ENCODE measurements around the gene PIEZO2. TPM values are rescaled to one million over a fixed set of nuclear protein-coding genes. Genes with fewer than 3 reads are reported as not detected.

Gene PIEZO2
- polyA plus RNA-seq, 4 donors: 16.8 to 23.5 (median 17.9) TPM

- DNase-seq (ENCODE audit: low read depth in 4 of 4, low spot score in 3 of 4): no peak
Observed at GRCh38 chr18:11072632-11073031, 76.7 kb downstream of the PIEZO2 start.

DNA sequence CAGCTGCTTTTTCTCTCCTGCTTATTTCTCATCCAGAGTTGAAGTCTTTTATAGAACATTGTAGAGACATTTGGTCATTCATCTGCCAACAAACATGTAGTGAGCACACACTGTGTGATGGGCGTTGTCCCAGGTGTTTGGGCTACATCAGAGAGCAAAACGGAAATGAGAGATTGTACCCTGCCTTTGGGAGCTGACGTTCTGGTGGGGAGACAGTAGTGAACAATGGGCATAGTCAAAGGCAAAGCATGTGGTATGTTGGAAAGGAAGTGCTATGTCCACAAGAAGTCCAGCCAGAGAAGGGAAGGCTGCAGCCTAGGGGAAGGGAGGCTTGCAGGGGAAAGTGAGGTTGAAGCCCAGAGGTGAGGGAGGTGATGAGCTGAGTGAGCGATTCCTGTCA lies 78.1 kb downstream of the PIEZO2 start:
- DNase-seq (ENCODE audit: low read depth in 4 of 4, low spot score in 3 of 4): no peak

DNA sequence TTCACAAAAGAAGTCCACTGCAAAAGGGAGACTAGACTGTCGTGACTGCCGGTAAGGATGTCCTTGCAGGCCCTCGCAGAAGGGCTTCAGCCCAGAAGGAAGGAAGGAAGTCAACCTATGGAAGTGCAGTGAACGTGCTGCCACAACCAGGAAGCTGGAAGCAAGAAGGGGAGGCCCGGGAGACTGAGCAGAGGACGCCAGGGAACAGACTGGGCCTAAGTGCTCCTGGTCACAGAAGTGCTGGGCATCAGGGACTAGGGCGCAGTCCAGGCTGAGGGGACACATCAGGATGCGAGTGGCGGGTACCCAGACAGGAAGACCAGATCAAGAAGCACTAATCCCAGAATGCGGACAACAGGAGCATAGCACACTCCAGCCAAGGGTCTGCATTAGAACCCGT lies 78.8 kb downstream of the PIEZO2 start:
- DNase-seq (ENCODE audit: low read depth in 4 of 4, low spot score in 3 of 4): no peak

DNA sequence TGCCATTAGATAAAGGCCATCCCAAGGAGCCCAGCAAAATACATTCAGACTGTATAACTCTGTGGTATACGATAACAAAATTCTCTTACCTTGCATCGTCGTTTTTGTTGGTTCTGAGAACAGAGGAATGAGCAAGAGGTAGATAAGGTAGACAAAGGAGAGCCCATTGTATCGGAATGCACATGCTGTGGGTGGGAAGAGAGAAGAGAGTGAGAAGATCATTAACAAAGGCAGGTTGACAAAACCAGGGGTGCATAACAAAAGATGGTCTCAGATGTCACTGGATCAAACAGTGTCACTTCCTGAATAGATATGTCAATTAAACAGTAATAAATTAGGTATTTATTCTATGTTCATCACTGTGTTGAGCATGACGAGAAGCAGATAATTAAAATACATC lies 83.3 kb downstream of the PIEZO2 start:
- DNase-seq (ENCODE audit: low read depth in 4 of 4, low spot score in 3 of 4): no peak

DNA sequence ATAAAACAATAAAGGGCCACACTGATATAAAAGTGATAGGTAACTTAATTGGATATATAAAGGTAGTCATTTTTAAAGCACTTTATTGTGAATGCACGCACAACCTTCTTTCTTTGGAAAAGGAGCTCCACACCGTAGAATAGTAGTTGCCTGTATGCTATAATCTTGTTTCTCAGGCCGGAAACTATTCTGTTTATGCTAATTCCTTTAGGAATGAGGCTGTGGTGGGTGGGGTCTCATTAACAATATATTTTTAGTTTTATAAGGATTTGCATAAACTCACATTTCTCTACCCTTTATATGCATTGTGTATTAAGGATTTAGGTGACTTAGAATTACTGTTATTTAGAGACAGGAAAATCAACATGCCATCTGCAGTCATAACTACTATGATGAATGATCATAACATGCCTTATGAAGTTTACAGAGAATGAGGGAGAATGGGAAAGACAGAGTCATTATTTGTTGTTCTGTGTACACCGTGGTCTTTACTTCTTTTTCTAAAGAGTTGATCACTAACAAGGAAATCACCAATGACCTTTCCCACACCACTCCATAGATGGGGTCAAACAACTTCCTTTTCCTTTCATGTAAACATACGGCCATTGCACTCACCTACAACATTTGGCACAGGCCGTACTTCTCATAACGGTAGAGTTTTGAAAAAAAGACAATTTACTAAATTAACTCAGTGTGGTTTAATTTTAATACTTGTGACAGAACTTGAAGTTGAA lies 84.5 kb downstream of the PIEZO2 start:
- DNase-seq (ENCODE audit: low read depth in 4 of 4, low spot score in 3 of 4): no peak

- no peak for DNase-seq (ENCODE audit: low read depth in 4 of 4, low spot score in 3 of 4)
Observed at GRCh38 chr18:11064106-11064505, 85.3 kb downstream of the PIEZO2 start.

DNA sequence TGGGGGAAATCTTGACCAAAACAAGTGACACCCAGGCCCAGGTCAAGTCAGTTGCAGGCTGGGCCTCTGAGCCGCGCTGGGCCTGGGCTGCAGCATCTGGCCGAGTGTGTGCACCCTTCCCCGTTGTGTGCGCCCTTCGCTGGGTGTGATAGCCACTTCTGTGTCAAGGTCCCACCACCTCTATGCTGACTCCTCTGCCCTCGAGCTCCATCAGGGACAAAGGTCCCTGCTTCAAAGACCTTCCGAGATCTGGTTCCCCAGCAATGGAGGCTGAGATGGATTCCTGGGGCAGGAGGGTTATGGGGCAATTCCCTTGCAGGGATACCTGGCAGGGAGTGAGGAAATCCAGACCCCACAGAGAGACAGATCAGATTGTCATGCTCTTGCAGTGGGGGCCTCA lies 93.6 kb downstream of the PIEZO2 start:
- DNase-seq (ENCODE audit: low read depth in 4 of 4, low spot score in 3 of 4): no peak

DNA sequence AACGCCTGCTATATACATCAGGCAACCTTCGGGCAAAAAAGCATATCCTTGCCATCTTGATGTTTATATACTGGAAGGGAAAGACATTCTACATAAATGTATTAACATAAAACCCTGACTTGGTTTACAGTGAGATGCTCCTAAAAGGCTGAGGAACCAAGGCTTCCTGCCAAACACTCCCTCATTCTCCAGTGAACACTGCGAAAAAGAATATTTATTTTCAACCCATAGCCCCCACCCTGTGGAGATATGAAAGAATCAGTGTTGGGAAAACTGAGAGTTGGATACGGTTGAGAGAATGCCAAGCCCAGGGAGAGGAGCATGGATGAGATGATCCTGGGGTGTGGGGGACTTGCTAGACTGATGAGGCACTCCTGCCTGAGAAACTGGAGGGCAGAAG lies 94.9 kb downstream of the PIEZO2 start:
- no peak for DNase-seq (ENCODE audit: low read depth in 4 of 4, low spot score in 3 of 4)

DNA sequence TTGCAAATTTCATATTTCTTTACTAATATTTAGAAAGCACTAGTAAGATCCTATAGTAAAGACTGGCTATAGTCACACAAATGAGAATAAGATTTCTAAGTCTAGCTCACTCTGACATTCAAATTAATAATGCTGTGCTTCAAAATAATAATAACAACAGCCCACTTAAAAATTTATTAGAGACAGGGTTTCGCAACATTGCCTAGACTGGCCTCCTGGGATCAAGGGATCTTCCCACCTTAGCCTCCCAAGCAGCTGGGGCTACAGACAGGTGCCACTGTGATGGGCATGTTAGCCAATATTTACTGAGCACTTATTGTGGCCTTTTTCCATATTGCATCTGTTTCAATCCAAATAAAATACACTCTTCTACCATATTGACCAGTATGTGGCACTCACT lies 96.1 kb downstream of the PIEZO2 start:
- DNase-seq (ENCODE audit: low read depth in 4 of 4, low spot score in 3 of 4): no peak

DNA sequence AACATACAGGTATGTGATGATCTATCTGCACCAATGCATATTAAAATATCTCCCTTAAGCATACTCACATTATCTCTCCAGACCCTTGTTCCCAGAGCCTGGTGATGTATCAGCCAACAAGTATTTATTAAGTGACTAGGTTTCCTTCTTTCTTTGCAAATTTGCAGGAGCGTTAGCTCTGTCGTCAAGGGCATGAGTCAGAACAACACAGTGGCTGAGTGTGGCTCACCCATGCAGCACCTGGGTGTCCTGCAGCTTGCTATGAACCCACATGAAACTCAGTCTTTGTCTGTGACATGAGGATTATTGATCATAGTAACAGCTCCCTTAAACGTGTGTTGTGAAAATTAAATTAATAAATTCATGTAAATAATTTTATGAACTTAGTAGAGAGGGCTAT lies 96.6 kb downstream of the PIEZO2 start:
- no peak for DNase-seq (ENCODE audit: low read depth in 4 of 4, low spot score in 3 of 4)

DNA sequence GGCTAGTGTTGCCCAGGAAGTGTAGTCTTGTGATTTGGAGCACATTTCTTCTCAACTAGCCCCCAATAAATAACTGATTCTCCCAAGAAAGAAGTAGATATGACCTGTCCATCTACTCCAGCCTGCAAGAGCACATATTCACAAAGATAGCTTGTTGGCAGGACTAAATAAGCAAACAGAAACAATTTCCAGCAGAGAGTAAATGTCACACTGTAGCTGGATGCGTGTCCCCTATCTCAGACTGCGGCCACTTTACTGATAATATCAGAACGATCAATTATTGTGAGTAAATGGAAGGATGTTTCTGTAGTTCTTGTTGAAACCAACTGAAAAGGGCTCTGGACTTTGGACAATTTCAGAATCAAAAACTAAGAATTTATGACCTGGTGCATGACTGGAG lies 97.9 kb downstream of the PIEZO2 start:
- DNase-seq (ENCODE audit: low read depth in 4 of 4, low spot score in 3 of 4): no peak

DNA sequence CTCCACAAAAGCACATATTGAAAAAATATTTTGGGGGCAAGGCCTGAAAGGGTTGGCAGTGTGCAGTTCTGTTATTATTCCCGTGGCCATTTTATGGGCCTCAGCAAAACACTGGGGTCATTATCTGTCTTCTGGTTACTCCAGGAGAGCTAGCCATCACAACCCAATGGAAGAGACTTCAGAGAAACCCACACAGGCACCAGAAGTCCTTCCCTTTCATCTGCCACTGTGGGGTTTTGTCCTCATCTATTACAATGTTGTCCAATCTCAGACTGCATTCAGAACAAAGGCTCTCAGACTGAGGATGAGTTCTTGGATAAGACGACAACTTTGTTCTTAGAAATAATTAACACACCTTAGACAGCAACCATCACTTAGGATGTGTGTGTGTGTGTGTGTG lies 98.4 kb downstream of the PIEZO2 start:
- DNase-seq (ENCODE audit: low read depth in 4 of 4, low spot score in 3 of 4): no peak

DNA sequence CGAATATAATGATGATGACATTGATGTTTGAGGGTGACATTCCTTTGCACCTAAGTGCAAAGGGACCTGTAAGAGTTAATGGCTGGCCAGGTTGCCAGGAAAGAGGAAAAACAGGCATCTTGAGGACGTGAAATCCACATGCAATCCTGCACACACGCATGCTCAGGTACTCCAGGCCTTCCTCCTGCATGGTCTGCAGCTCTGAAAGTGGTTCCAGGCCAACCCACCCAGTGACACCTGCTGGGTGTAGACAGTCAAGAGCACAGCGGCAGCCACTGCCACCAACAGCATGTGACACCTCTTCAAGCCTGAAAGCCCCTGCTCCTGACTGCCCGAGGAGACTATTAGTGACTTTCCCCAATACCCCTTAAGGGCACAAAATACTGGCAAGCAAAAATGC lies 101.6 kb downstream of the PIEZO2 start:
- DNase-seq (ENCODE audit: low read depth in 4 of 4, low spot score in 3 of 4): no peak

- DNase-seq (ENCODE audit: low read depth in 4 of 4, low spot score in 3 of 4): no peak
Observed at GRCh38 chr18:11047156-11047555, 102.2 kb downstream of the PIEZO2 start.

DNA sequence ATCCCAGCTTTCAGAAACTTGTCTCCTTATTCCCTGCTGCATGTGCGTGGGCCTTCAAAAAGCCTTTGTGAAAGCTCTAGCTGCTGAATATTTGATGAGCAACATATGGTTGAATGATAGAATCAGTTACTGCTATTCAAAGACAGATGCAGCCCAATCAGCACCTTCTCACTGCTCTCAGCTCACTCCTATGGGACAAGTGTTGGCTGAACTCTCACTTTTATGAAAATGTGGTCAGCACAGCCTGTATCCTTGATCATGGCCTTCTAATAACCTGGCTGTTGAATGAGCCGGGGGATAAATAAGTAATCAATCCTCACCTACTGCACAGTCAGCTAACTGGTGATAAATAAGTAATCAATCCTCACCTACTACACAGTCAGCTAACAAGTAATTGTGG lies 103.2 kb downstream of the PIEZO2 start:
- DNase-seq (ENCODE audit: low read depth in 4 of 4, low spot score in 3 of 4): no peak

DNA sequence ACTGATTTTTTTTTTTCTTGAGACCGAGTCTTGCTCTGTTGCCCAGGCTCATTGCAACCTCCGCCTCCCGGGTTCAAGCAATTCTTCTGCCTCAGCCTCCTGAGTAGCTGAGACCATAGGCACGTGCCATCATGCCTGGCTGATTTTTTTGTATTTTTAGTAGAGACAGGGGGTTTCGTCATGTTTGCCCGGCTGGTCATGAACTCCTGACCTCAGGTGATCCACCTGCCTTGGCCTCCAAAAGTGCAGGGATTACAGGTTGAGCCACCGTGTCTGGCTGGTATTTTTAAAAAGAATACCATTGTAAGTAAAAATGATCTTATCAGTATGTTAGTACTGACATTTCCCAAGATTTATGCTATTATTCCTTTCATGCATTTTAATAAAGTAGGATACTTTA lies 105.7 kb downstream of the PIEZO2 start:
- DNase-seq (ENCODE audit: low read depth in 4 of 4, low spot score in 3 of 4): no peak

DNA sequence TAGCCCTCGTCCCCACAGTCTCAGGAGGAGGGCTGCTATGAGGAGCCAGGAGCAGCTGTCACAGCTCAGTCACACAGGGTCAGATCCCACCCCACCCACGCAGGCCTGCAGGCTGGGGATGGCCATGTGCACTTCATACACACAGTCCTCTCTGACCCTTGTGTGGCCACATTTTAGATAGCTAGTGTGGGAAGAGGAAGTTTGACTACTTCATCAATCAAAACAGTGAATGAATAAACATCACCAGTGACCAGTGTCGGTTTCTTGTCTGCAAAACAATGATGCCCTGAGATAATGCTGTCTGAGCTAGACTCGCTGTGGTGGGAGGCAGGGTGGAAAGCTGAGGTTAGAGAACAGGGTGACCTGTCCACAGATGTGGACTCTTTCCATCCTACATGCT lies 107.1 kb downstream of the PIEZO2 start:
- no peak for DNase-seq (ENCODE audit: low read depth in 4 of 4, low spot score in 3 of 4)

GRCh38 chr18:11040823-11041656 lies 108.3 kb downstream of the PIEZO2 start:
- peak; percentile 25 to 43 (median 38) for DNase-seq (ENCODE audit: low read depth in 4 of 4, low spot score in 3 of 4)

DNA sequence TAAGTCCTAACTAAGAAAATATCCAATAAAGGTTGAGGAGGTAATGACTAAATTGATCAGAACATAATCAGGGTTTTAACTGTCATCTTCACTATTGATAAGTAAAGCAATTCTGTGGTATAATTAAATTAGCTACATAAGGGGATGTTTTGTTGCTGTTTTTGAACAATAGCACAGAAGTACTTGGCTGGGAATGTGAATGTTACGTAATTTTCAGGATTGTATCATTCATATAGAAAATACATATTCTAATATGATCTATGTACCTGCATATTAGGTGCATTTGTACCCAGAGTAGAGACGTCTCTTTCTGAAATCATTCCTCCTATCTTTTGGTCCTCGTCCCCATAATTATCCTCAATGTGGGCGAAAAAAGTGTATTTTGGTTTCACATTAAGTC lies 109.0 kb downstream of the PIEZO2 start:
- no peak for DNase-seq (ENCODE audit: low read depth in 4 of 4, low spot score in 3 of 4)

- no peak for DNase-seq (ENCODE audit: low read depth in 4 of 4, low spot score in 3 of 4)
Observed at GRCh38 chr18:11037533-11038240, 111.7 kb downstream of the PIEZO2 start.

- no peak for DNase-seq (ENCODE audit: low read depth in 4 of 4, low spot score in 3 of 4)
Observed at GRCh38 chr18:11035814-11036495, 113.4 kb downstream of the PIEZO2 start.
